ENCODE data around the gene TNFAIP6.

- TF ChIP-seq POLR2A (IDR thresholded peaks at IDR 0.05; ENCODE audit: low read depth, low read length) (no peak), POLR2AphosphoS5 (IDR thresholded peaks at IDR 0.05; ENCODE audit: low read depth, low read length) (no peak), TAF1 (IDR thresholded peaks at IDR 0.05; ENCODE audit: low read depth, low read length) (no peak; the same call in 1 of the 2 replicates), SPI1 (IDR thresholded peaks at IDR 0.05; ENCODE audit: low read depth, low read length) (no peak)
Observed at GRCh38 chr2:151410485-151410834, 53.1 kb downstream of the TNFAIP6 start.
